Activated naive CD4-positive, alpha-beta T cell treated with anti-CD3 and anti-CD28 coated beads for 36 hours (primary cell): Measurements from ENCODE around the gene SH3YL1. TPM values are rescaled to one million over a fixed set of nuclear protein-coding genes. Genes with fewer than 3 reads are reported as not detected.

Experiments used
- CTCF ChIA-PET: fragments of 350-600 bp; sonication (Branson Sonifier 250); formaldehyde crosslinking; loops from one replicate; lab custom pipeline; 2021; ENCODE audit warnings: antibody characterized with exemption; lab: Charles Lee
- DNase-seq: peaks from one replicate; pipeline ENCODE4 v3.0.0-alpha.2; 2020
- H3K27ac Mint-ChIP-seq: one replicate; pipeline ENCODE4 v1.8.0; 2021; ENCODE audit warnings: mild to moderate bottlenecking, mixed read lengths
- H3K27me3 Mint-ChIP-seq: one replicate; pipeline ENCODE4 v1.8.0; 2021; ENCODE audit warnings: low read depth, mixed read lengths
- H3K36me3 Mint-ChIP-seq: one replicate; pipeline ENCODE4 v1.8.0; 2021; ENCODE audit warnings: low read depth, mixed read lengths
- H3K4me1 Mint-ChIP-seq: one replicate; pipeline ENCODE4 v1.8.0; 2021; ENCODE audit warnings: low read depth, mixed read lengths
- H3K4me3 Mint-ChIP-seq: one replicate; pipeline ENCODE4 v1.8.0; 2021; ENCODE audit warnings: mild to moderate bottlenecking, moderate library complexity, mixed read lengths
- H3K9me3 Mint-ChIP-seq: one replicate; pipeline ENCODE4 v1.8.0; 2021; ENCODE audit warnings: mixed read lengths
- intact Hi-C: fragments of 100-400 bp; cut with micrococcal nuclease; formaldehyde crosslinking; loops from one replicate; pipeline ENCODE4 v1.15.1; 2023
- total RNA-seq, 2 experiments: library from RNA; stranded (reverse); gene quantifications; one replicate each; pipeline ENCODE4 v1.2.3, GENCODE V29; 2021

Gene SH3YL1
- total RNA-seq, 2 experiments from 2014 or later = 17.1 to 17.9 TPM

GRCh38 chr2:231521-232185 lies 32.2 kb downstream of the SH3YL1 start:
- intact Hi-C loops = no loop called here
- CTCF ChIA-PET = no interaction called here
- peaks cover 23% of the 10 kb centered on the region for H3K36me3 Mint-ChIP-seq
- H3K27ac Mint-ChIP-seq = no peak overlapping the region
- no peak for DNase-seq
- H3K4me3 Mint-ChIP-seq = no peak overlapping the region
- no peaks in the 10 kb centered on the region for H3K27me3 Mint-ChIP-seq
- H3K4me1 Mint-ChIP-seq = no peaks in the 10 kb centered on the region
- no peaks in the 10 kb centered on the region for H3K9me3 Mint-ChIP-seq

- CTCF ChIA-PET = interaction anchor here (0.6 kb wide), 1 partner anchor 406 kb away, joined by 3 read pairs; no protein-coding TSS in a partner anchor
- Mint-ChIP-seq H3K9me3 (no peaks in the 10 kb centered on the region), H3K27me3 (no peaks in the 10 kb centered on the region), H3K4me3 (no peak overlapping the region), H3K27ac (no peak overlapping the region), H3K36me3 (peaks cover 38% of the 10 kb centered on the region), H3K4me1 (no peaks in the 10 kb centered on the region)
- intact Hi-C loops = no loop called here
- DNase-seq = no peak
These were observed 35.1 kb downstream of the SH3YL1 start for GRCh38 chr2:228518-229278.

- Mint-ChIP-seq H3K27ac (no peak overlapping the region), H3K27me3 (no peaks in the 10 kb centered on the region), H3K4me3 (no peak overlapping the region), H3K36me3 (peaks cover 39% of the 10 kb centered on the region), H3K9me3 (no peaks in the 10 kb centered on the region), H3K4me1 (no peaks in the 10 kb centered on the region)
- CTCF ChIA-PET = interaction anchor here (0.6 kb wide), 1 partner anchor 407 kb away, joined by 3 read pairs; no protein-coding TSS in a partner anchor
- intact Hi-C loops = no loop called here
- no peak for DNase-seq
These were observed 35.7 kb downstream of the SH3YL1 start for GRCh38 chr2:228115-228514.

GRCh38 chr2:223971-224760 lies 39.7 kb downstream of the SH3YL1 start:
- H3K27me3 Mint-ChIP-seq = no peaks in the 10 kb centered on the region
- H3K4me3 Mint-ChIP-seq = no peak overlapping the region
- CTCF ChIA-PET = no interaction called here

GRCh38 chr2:223451-223850 lies 40.4 kb downstream of the SH3YL1 start:
- Mint-ChIP-seq H3K27ac (no peak overlapping the region), H3K36me3 (peaks cover 39% of the 10 kb centered on the region), H3K9me3 (no peaks in the 10 kb centered on the region), H3K27me3 (no peaks in the 10 kb centered on the region), H3K4me1 (no peaks in the 10 kb centered on the region), H3K4me3 (no peak overlapping the region)
- CTCF ChIA-PET = no interaction called here
- no peak for DNase-seq
- intact Hi-C loops = no loop called here

More at GRCh38 chr2:223971-224760, 39.7 kb downstream of the SH3YL1 start:
- H3K4me1 Mint-ChIP-seq = no peaks in the 10 kb centered on the region
- intact Hi-C loops = no loop called here
- H3K27ac Mint-ChIP-seq = no peak overlapping the region
- no peaks in the 10 kb centered on the region for H3K9me3 Mint-ChIP-seq
- DNase-seq = no peak
- peaks cover 42% of the 10 kb centered on the region for H3K36me3 Mint-ChIP-seq

GRCh38 chr2:216068-216467 lies 47.8 kb downstream of the SH3YL1 start:
- no peak for DNase-seq
- H3K27ac Mint-ChIP-seq = no peak overlapping the region
- CTCF ChIA-PET = no interaction called here
- H3K27me3 Mint-ChIP-seq = no peaks in the 10 kb centered on the region
- H3K9me3 Mint-ChIP-seq = no peaks in the 10 kb centered on the region
- H3K4me3 Mint-ChIP-seq = no peak overlapping the region
- intact Hi-C loops = no loop called here
- peaks cover 14% of the 10 kb centered on the region for H3K36me3 Mint-ChIP-seq
- no peaks in the 10 kb centered on the region for H3K4me1 Mint-ChIP-seq

GRCh38 chr2:213932-214693 lies 49.7 kb downstream of the SH3YL1 start:
- Mint-ChIP-seq H3K9me3 (no peaks in the 10 kb centered on the region), H3K36me3 (peaks cover 9% of the 10 kb centered on the region), H3K27ac (no peak overlapping the region), H3K27me3 (no peaks in the 10 kb centered on the region), H3K4me1 (no peaks in the 10 kb centered on the region), H3K4me3 (no peak overlapping the region)
- intact Hi-C loops = no loop called here
- DNase-seq = no peak
- CTCF ChIA-PET = interaction anchor here (0.6 to 1.0 kb wide), 3 partner anchors 22 to 501 kb away, joined by 3 to 5 read pairs (median 3); no protein-coding TSS in a partner anchor

GRCh38 chr2:211486-212184 lies 52.2 kb downstream of the SH3YL1 start:
- no peaks in the 10 kb centered on the region for H3K27me3 Mint-ChIP-seq
- H3K9me3 Mint-ChIP-seq = peaks cover 6% of the 10 kb centered on the region
- no peaks in the 10 kb centered on the region for H3K36me3 Mint-ChIP-seq
- CTCF ChIA-PET = no interaction called here
- no peaks in the 10 kb centered on the region for H3K4me1 Mint-ChIP-seq
- intact Hi-C loops = no loop called here
- H3K4me3 Mint-ChIP-seq = no peak overlapping the region
- H3K27ac Mint-ChIP-seq = no peak overlapping the region
- no peak for DNase-seq

- Mint-ChIP-seq H3K36me3 (no peaks in the 10 kb centered on the region), H3K27me3 (no peaks in the 10 kb centered on the region), H3K4me3 (no peak overlapping the region), H3K9me3 (peaks cover 7% of the 10 kb centered on the region), H3K4me1 (no peaks in the 10 kb centered on the region), H3K27ac (no peak overlapping the region)
- intact Hi-C loops = no loop called here
- DNase-seq = no peak
- CTCF ChIA-PET = no interaction called here
These were observed 53.2 kb downstream of the SH3YL1 start for GRCh38 chr2:210660-211059.

GRCh38 chr2:209470-209869 lies 54.4 kb downstream of the SH3YL1 start:
- intact Hi-C loops = no loop called here
- CTCF ChIA-PET = no interaction called here
- peaks cover 7% of the 10 kb centered on the region for H3K9me3 Mint-ChIP-seq

GRCh38 chr2:208335-208734 lies 55.5 kb downstream of the SH3YL1 start:
- CTCF ChIA-PET = no interaction called here
- intact Hi-C loops = no loop called here
- no peaks in the 10 kb centered on the region for H3K27me3 Mint-ChIP-seq
- DNase-seq = no peak
- no peaks in the 10 kb centered on the region for H3K4me1 Mint-ChIP-seq
- H3K36me3 Mint-ChIP-seq = no peaks in the 10 kb centered on the region
- peaks cover 7% of the 10 kb centered on the region for H3K9me3 Mint-ChIP-seq
- H3K4me3 Mint-ChIP-seq = no peak overlapping the region
- H3K27ac Mint-ChIP-seq = no peak overlapping the region

More at GRCh38 chr2:209470-209869, 54.4 kb downstream of the SH3YL1 start:
- no peak for DNase-seq
- H3K36me3 Mint-ChIP-seq = no peaks in the 10 kb centered on the region
- H3K27ac Mint-ChIP-seq = no peak overlapping the region
- H3K27me3 Mint-ChIP-seq = no peaks in the 10 kb centered on the region
- H3K4me3 Mint-ChIP-seq = no peak overlapping the region
- H3K4me1 Mint-ChIP-seq = no peaks in the 10 kb centered on the region
